Caco-2 (cell line): ENCODE measurements around the gene VWA5A. TPM values are rescaled to one million over a fixed set of nuclear protein-coding genes. Genes with fewer than 3 reads are reported as not detected.

ENCODE experiments used
- BruUV-seq: library from RNA; stranded (reverse); fragments of 400-500 nt; replicated peaks from 2 replicates; lab custom pipeline; 2021; lab: Mats Ljungman, UMichigan
- CTCF ChIA-PET: fragments of 300-600 bp; sonication (Branson Sonifier 250); formaldehyde crosslinking; loops from one replicate; lab custom pipeline; 2022; ENCODE audit warnings: antibody characterized with exemption; lab: Charles Lee
- POLR2A ChIA-PET: fragments of 300-600 bp; sonication (Branson Sonifier 250); formaldehyde crosslinking; loops from one replicate; lab custom pipeline; 2022; ENCODE audit warnings: antibody characterized with exemption; lab: Charles Lee
- DNase-seq, 2 experiments: peaks; one replicate each; pipeline versions ENCODE4 v3.0.0 to v3.0.0-alpha.2; 2020 to 2022
- H3K27me3 ChIP-seq: replicated peaks from 2 replicates; pipeline ENCODE4 v1.6.0; 2011; ENCODE audit warnings: low read length; ENCODE audit not compliant: control insufficient read depth, insufficient read depth
- H3K36me3 ChIP-seq: 2 replicates; pipeline ENCODE4 v1.5.1; 2011; ENCODE audit warnings: low read length; ENCODE audit not compliant: control insufficient read depth, insufficient read depth
- H3K4me1 ChIP-seq: fragments of 250-450 bp; sonication (Bioruptor Pico); 2 replicates; pipeline ENCODE4 v1.5.1; 2020; ENCODE audit warnings: mild to moderate bottlenecking
- H3K4me3 ChIP-seq: 2 replicates; pipeline ENCODE4 v1.5.1; 2011; ENCODE audit warnings: low read depth, mild to moderate bottlenecking, control low read depth, low read length
- H3K9me3 ChIP-seq: fragments of 250-450 bp; sonication (Bioruptor Pico); 2 replicates; pipeline ENCODE4 v1.5.1; 2020; ENCODE audit warnings: mild to moderate bottlenecking, moderate library complexity
- H3K27ac Mint-ChIP-seq: one replicate; pipeline ENCODE4 v1.8.0; 2022; ENCODE audit warnings: mixed read lengths; ENCODE audit not compliant: unreplicated experiment
- H3K27me3 Mint-ChIP-seq: one replicate; pipeline ENCODE4 v1.8.0; 2022; ENCODE audit warnings: mixed read lengths; ENCODE audit not compliant: insufficient read depth, unreplicated experiment
- H3K36me3 Mint-ChIP-seq: one replicate; pipeline ENCODE4 v1.8.0; 2022; ENCODE audit warnings: mild to moderate bottlenecking, mixed read lengths; ENCODE audit not compliant: insufficient read depth, unreplicated experiment
- H3K4me1 Mint-ChIP-seq: one replicate; pipeline ENCODE4 v1.8.0; 2022; ENCODE audit warnings: low read depth, mixed read lengths; ENCODE audit not compliant: unreplicated experiment
- H3K4me3 Mint-ChIP-seq: one replicate; pipeline ENCODE4 v1.8.0; 2022; ENCODE audit warnings: mild to moderate bottlenecking, moderate library complexity, mixed read lengths; ENCODE audit not compliant: unreplicated experiment
- H3K9me3 Mint-ChIP-seq: one replicate; pipeline ENCODE4 v1.8.0; 2022; ENCODE audit warnings: mixed read lengths; ENCODE audit not compliant: unreplicated experiment
- CTCF ChIP-seq, 2 experiments: fragments of 200-600 bp in 1 of 2; IDR thresholded peaks; 1 replicate in 1 of 2; 2 replicates in 1 of 2; pipeline versions ENCODE4 v1.5.1 to v1.8.0; 2011 to 2022; ENCODE audit warnings: antibody characterized with exemption in 1 of 2, control low read depth in 1 of 2, inconsistent platforms in 1 of 2, low read depth in 1 of 2, low read length in 1 of 2, mild to moderate bottlenecking in 1 of 2, moderate library complexity in 1 of 2; ENCODE audit not compliant: insufficient read depth in 1 of 2, severe bottlenecking in 1 of 2, unreplicated experiment in 1 of 2
- intact Hi-C: fragments of 100-400 bp; cut with micrococcal nuclease; formaldehyde crosslinking; loops from one replicate; pipeline ENCODE4 v1.10.0; 2022; ENCODE audit not compliant: unreplicated experiment
- total RNA-seq: library from RNA; stranded (reverse); gene quantifications from 2 replicates; pipeline ENCODE4 v1.2.3, GENCODE V29; 2022

The VWA5A gene
- total RNA-seq, 1 experiment from 2014 or later, result 1.6 TPM

- H3K9me3 ChIP-seq, result no peaks in the 10 kb centered on the region
- Mint-ChIP-seq H3K36me3 (no peaks in the 10 kb centered on the region), H3K9me3 (no peaks in the 10 kb centered on the region), H3K4me3 (no peak overlapping the region), H3K4me1 (no peaks in the 10 kb centered on the region), H3K27ac (no peak overlapping the region), H3K27me3 (peaks cover 26% of the 10 kb centered on the region)
- intact Hi-C loops, result loop anchor here (1.0 to 10.0 kb wide), 7 partner anchors 43 to 515 kb away; partner anchors contain the start of genes OR8D2, VWA5A and ZNF202
- H3K4me3 ChIP-seq, result no peak overlapping the region
- CTCF ChIA-PET, result interaction anchor here (0.6 to 1.6 kb wide), 17 partner anchors 8 to 514 kb away, joined by 3 to 21 read pairs (median 3); partner anchors contain the start of gene VWA5A
- H3K4me1 ChIP-seq, result no peaks in the 10 kb centered on the region
- DNase-seq, result no peak
- no peaks in the 10 kb centered on the region for H3K36me3 ChIP-seq
- BruUV-seq, result no TSS peak
- TF ChIP-seq CTCF (IDR thresholded peaks at IDR 0.05; ENCODE audit: insufficient read depth in 1 of 2, low read depth in 1 of 2, low read length in 1 of 2, severe bottlenecking in 1 of 2, unreplicated experiment in 1 of 2), result no peak
- H3K27me3 ChIP-seq, result peaks cover 2% of the 10 kb centered on the region
- POLR2A ChIA-PET, result no interaction called here
These were observed 43.7 kb upstream of the VWA5A start for GRCh38 chr11:124071623-124071948.

- Mint-ChIP-seq H3K27ac (no peak overlapping the region), H3K36me3 (no peaks in the 10 kb centered on the region), H3K4me3 (no peak overlapping the region), H3K4me1 (no peaks in the 10 kb centered on the region), H3K9me3 (no peaks in the 10 kb centered on the region), H3K27me3 (peaks cover 27% of the 10 kb centered on the region)
- no peaks in the 10 kb centered on the region for H3K4me1 ChIP-seq
- intact Hi-C loops, result loop anchor here (10.0 kb wide), 2 partner anchors 253 to 333 kb away; partner anchors contain the start of gene OR8D2
- ChIA-PET POLR2A (no interaction called here), CTCF (interaction anchor here (0.7 to 1.6 kb wide), 6 partner anchors 9 to 513 kb away, joined by 3 to 21 read pairs (median 3); no protein-coding TSS in a partner anchor)
- no peak for DNase-seq
- no peaks in the 10 kb centered on the region for H3K36me3 ChIP-seq
- peaks cover 2% of the 10 kb centered on the region for H3K27me3 ChIP-seq
- no peaks in the 10 kb centered on the region for H3K9me3 ChIP-seq
- BruUV-seq, result no TSS peak
- no peak for TF ChIP-seq CTCF (IDR thresholded peaks at IDR 0.05; ENCODE audit: insufficient read depth in 1 of 2, low read depth in 1 of 2, low read length in 1 of 2, severe bottlenecking in 1 of 2, unreplicated experiment in 1 of 2)
- no peak overlapping the region for H3K4me3 ChIP-seq
These were observed 43.1 kb upstream of the VWA5A start for GRCh38 chr11:124072147-124072546.

- Histone ChIP-seq H3K36me3 (no peaks in the 10 kb centered on the region), H3K9me3 (no peaks in the 10 kb centered on the region), H3K4me1 (no peaks in the 10 kb centered on the region), H3K4me3 (no peak overlapping the region), H3K27me3 (peaks cover 2% of the 10 kb centered on the region)
- Mint-ChIP-seq H3K9me3 (no peaks in the 10 kb centered on the region), H3K4me3 (no peak overlapping the region), H3K27me3 (peaks cover 21% of the 10 kb centered on the region), H3K27ac (no peak overlapping the region), H3K36me3 (no peaks in the 10 kb centered on the region), H3K4me1 (no peaks in the 10 kb centered on the region)
- ChIA-PET POLR2A (no interaction called here), CTCF (no interaction called here)
- no peak for DNase-seq
- BruUV-seq, result no TSS peak
- intact Hi-C loops, result loop anchor here (10.0 kb wide), 2 partner anchors 250 to 330 kb away; partner anchors contain the start of gene OR8D2
- TF ChIP-seq CTCF (IDR thresholded peaks at IDR 0.05; ENCODE audit: insufficient read depth in 1 of 2, low read depth in 1 of 2, low read length in 1 of 2, severe bottlenecking in 1 of 2, unreplicated experiment in 1 of 2), result no peak
These were observed 40.7 kb upstream of the VWA5A start for GRCh38 chr11:124074554-124074953.
